Trophoblast cell (in vitro differentiated cells and primary cell): ENCODE measurements around the gene SLIT3.

Experiments
- DNase-seq, 2 donors: peaks; one replicate each; pipeline ENCODE4 v3.0.0-alpha.2; 2016
- H2AFZ ChIP-seq: 2 replicates; pipeline ENCODE4 v1.6.1; 2013; ENCODE audit warnings: low read length, moderate library complexity, mild to moderate bottlenecking; ENCODE audit not compliant: insufficient read depth, poor library complexity
- H2AK5ac ChIP-seq: 2 replicates; pipeline ENCODE4 v1.6.1; 2013; ENCODE audit warnings: mild to moderate bottlenecking, low read length
- H2BK120ac ChIP-seq: 2 replicates; pipeline ENCODE4 v1.6.1; 2013; ENCODE audit warnings: low read length, mild to moderate bottlenecking, moderate library complexity; ENCODE audit not compliant: insufficient read depth, poor library complexity
- H2BK12ac ChIP-seq: 2 replicates; pipeline ENCODE4 v1.6.1; 2013; ENCODE audit warnings: mild to moderate bottlenecking, low read length, moderate library complexity
- H2BK5ac ChIP-seq: 2 replicates; pipeline ENCODE4 v1.6.1; 2013; ENCODE audit warnings: low read length, low read depth, moderate library complexity, mild to moderate bottlenecking; ENCODE audit not compliant: poor library complexity
- H3K14ac ChIP-seq: 2 replicates; pipeline ENCODE4 v1.6.1; 2013; ENCODE audit warnings: mild to moderate bottlenecking, low read length
- H3K18ac ChIP-seq: 2 replicates; pipeline ENCODE4 v1.6.1; 2013; ENCODE audit warnings: mild to moderate bottlenecking, low read length
- H3K23ac ChIP-seq: 2 replicates; pipeline ENCODE4 v1.6.1; 2013; ENCODE audit warnings: low read length
- H3K27ac ChIP-seq: 2 replicates; pipeline ENCODE4 v1.5.1; 2013; ENCODE audit warnings: low read depth, mild to moderate bottlenecking, inconsistent platforms, low read length, moderate library complexity
- H3K27me3 ChIP-seq: 2 replicates; pipeline ENCODE4 v1.6.1; 2013; ENCODE audit warnings: inconsistent platforms, mild to moderate bottlenecking, low read length, moderate library complexity; ENCODE audit not compliant: insufficient read depth
- H3K36me3 ChIP-seq, 2 experiments: 1 replicate in 1 of 2; 2 replicates in 1 of 2; pipeline ENCODE4 v1.6.1; 2013; ENCODE audit warnings: low read length in 2 of 2, mild to moderate bottlenecking in 2 of 2, moderate library complexity in 1 of 2; ENCODE audit not compliant: insufficient read depth in 2 of 2, control insufficient read depth in 1 of 2
- H3K4ac ChIP-seq: 2 replicates; pipeline ENCODE4 v1.6.1; 2013; ENCODE audit warnings: low read depth, mild to moderate bottlenecking, low read length, moderate library complexity
- H3K4me1 ChIP-seq, 2 experiments: 1 replicate in 1 of 2; 2 replicates in 1 of 2; pipeline ENCODE4 v1.6.1; 2013; ENCODE audit warnings: low read length in 2 of 2, mild to moderate bottlenecking in 2 of 2, moderate library complexity in 1 of 2; ENCODE audit not compliant: insufficient read depth in 2 of 2, control insufficient read depth in 1 of 2
- H3K4me2 ChIP-seq: 2 replicates; pipeline ENCODE4 v1.6.1; 2013; ENCODE audit warnings: inconsistent platforms, mild to moderate bottlenecking, low read length, moderate library complexity
- H3K4me3 ChIP-seq: 2 replicates; pipeline ENCODE4 v1.5.1; 2013; ENCODE audit warnings: mild to moderate bottlenecking, low read depth, low read length, inconsistent platforms
- H3K79me1 ChIP-seq: one replicate; pipeline ENCODE4 v1.6.1; 2013; ENCODE audit warnings: low read length
- H3K79me2 ChIP-seq: 2 replicates; pipeline ENCODE4 v1.6.1; 2013; ENCODE audit warnings: low read length, mild to moderate bottlenecking; ENCODE audit not compliant: control insufficient read depth, insufficient read depth, poor library complexity
- H3K9ac ChIP-seq: 2 replicates; pipeline ENCODE4 v1.6.1; 2013; ENCODE audit warnings: mild to moderate bottlenecking, low read length
- H3K9me3 ChIP-seq: 2 replicates; pipeline ENCODE4 v1.6.1; 2013; ENCODE audit warnings: low read depth, mild to moderate bottlenecking, control low read depth, inconsistent platforms, low read length; ENCODE audit not compliant: insufficient read depth
- H4K12ac ChIP-seq: 2 replicates; pipeline ENCODE4 v1.6.1; 2013; ENCODE audit warnings: low read depth, mild to moderate bottlenecking, low read length, moderate library complexity
- H4K8ac ChIP-seq: 2 replicates; pipeline ENCODE4 v1.6.1; 2013; ENCODE audit warnings: low read depth, mild to moderate bottlenecking, low read length, moderate library complexity
- H4K91ac ChIP-seq: one replicate; pipeline ENCODE4 v1.6.1; 2013; ENCODE audit warnings: low read depth, mild to moderate bottlenecking, low read length, moderate library complexity
- WGBS: extraction: QIAGEN DNeasy Blood & Tissue Kit; methylation state at CpG from one replicate; pipeline ENCODE4 v1.1.7; 2013; ENCODE audit warnings: missing lambda C conversion rate; ENCODE audit not compliant: insufficient read length, insufficient coverage; ENCODE audit errors: extremely low coverage; 5-methylcytosine and 5-hydroxymethylcytosine counted together

Gene SLIT3

DNA sequence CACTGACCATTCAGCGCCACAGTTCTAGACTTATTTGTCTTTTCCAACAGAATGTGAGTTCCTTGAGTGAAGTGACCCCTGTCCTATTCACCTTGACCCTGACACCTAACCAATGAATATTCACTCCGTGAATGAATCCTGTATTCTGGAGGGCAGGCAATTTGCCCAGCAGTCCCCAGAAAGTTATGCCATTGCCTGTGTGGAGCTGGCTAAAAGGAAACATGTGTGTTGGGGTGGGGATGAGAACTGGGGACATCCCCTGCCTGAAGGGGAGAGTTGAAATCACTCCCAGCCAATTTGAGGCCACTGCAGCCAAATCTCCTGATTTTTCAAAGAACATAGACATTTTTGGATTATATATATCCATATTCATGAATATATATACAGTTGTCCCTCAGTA lies 199.0 kb downstream of the SLIT3 start:
- H3K4me2 ChIP-seq: no peak overlapping the region

DNA sequence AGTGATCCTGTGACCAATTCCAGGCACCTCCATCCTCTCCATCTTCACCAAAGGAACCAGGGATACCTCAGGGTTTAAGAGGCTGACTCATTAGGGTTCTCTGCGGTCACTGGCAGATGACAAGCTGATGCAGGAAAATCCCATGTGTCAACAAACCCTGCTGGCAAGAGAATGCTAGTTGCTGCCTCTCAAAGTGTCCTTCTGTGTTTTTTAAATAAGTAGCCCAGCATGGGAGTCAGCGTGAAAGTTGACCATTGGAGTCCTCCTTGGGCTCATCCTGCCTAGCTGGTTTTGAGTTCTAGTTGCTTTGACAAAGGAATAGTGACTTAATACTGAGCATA lies 200.2 kb downstream of the SLIT3 start:
- H2BK12ac ChIP-seq: no peak overlapping the region
- H4K8ac ChIP-seq: no peak overlapping the region
- H2BK5ac ChIP-seq: no peak overlapping the region
- H3K4ac ChIP-seq: no peak overlapping the region
- no peak overlapping the region for H2AK5ac ChIP-seq
- no peak overlapping the region for H4K12ac ChIP-seq
- H3K27me3 ChIP-seq: no peaks in the 10 kb centered on the region
- no peak overlapping the region for H3K18ac ChIP-seq
- no peak overlapping the region for H3K4me3 ChIP-seq
- H4K91ac ChIP-seq: no peak overlapping the region
- H3K27ac ChIP-seq: no peak overlapping the region
- no peak overlapping the region for H3K9ac ChIP-seq
- no peak overlapping the region for H2BK120ac ChIP-seq
- H2AFZ ChIP-seq: no peak overlapping the region
- peaks cover 25 to 33% of the 10 kb centered on the region in 2 experiments for H3K4me1 ChIP-seq
- no peak for DNase-seq
- WGBS: no CpG with 5 or more reads among the region's 2 CpGs
- H3K9me3 ChIP-seq: no peaks in the 10 kb centered on the region
- no peaks in the 10 kb centered on the region for H3K79me2 ChIP-seq
- H3K36me3 ChIP-seq: peaks cover 0 to 2% of the 10 kb centered on the region in 2 experiments
- no peak overlapping the region for H3K14ac ChIP-seq
- no peak overlapping the region for H3K4me2 ChIP-seq
- H3K79me1 ChIP-seq: no peaks in the 10 kb centered on the region
- H3K23ac ChIP-seq: no peak overlapping the region

More for the DNA sequence above, 199.0 kb downstream of the SLIT3 start:
- H2BK12ac ChIP-seq: no peak overlapping the region
- H3K9me3 ChIP-seq: no peaks in the 10 kb centered on the region
- no peak overlapping the region for H2AK5ac ChIP-seq
- no peaks in the 10 kb centered on the region for H3K27me3 ChIP-seq
- no peak overlapping the region for H4K12ac ChIP-seq
- no peak overlapping the region for H3K4ac ChIP-seq
- no peak overlapping the region for H3K4me3 ChIP-seq
- H3K79me1 ChIP-seq: no peaks in the 10 kb centered on the region
- H4K8ac ChIP-seq: no peak overlapping the region
- H2BK5ac ChIP-seq: no peak overlapping the region
- no peak overlapping the region for H3K9ac ChIP-seq
- no peak overlapping the region for H3K14ac ChIP-seq
- H3K36me3 ChIP-seq: peaks cover 0 to 2% of the 10 kb centered on the region in 2 experiments
- no peak overlapping the region for H3K23ac ChIP-seq
- WGBS: no CpG with 5 or more reads among the region's 2 CpGs
- H3K27ac ChIP-seq: no peak overlapping the region
- H2BK120ac ChIP-seq: no peak overlapping the region
- H4K91ac ChIP-seq: no peak overlapping the region
- H3K4me1 ChIP-seq: peaks cover 25 to 27% of the 10 kb centered on the region in 2 experiments
- no peak overlapping the region for H3K18ac ChIP-seq
- H2AFZ ChIP-seq: no peak overlapping the region
- H3K79me2 ChIP-seq: no peaks in the 10 kb centered on the region
- DNase-seq: no peak

DNA sequence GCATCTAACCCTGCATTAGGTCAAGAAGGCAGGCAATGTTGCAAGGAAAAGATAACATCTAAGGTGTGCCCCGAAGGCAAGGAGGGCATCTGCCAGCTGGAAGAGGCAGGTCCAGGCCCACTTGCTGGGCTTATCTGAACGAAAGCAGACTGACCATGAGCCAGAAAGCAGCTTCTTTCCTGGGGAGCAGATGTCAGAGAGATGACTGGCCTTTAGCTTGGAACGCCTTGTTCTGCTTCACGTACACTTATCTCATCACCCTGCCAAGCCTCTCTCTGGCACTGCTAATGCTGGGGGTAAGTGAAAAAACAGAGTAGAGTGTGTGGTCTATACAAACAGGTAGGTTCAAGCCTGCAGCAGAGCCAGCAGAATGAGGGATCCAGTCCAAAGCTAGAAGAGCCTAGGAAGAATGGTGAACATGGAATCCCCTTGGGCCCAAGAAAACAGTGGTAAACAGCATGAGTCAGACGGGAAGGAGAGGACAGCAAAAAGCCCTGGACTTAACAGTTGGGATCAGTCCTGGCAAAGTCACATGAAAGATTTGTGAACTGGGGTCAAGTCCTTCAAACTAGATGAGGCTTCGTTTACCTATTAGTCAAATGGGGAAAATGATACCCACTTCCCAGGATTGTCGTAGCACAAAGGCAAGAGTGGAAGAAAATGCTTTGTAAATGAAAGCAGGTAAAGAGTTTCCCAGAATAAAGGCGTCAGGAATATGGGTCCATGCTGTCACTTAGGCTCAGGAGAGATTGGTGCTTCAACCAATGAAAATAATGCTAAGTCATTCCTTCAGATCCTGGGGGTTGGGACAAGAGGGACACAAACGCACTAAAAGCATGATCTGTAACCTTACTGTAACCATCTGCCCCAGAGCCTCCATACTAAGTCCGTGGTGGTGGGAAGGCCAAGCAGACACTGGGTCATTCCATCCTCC lies 200.9 kb downstream of the SLIT3 start:
- DNase-seq: peak in 1 of 2 donors; percentile 30
- Histone ChIP-seq H3K9me3 (no peaks in the 10 kb centered on the region), H4K8ac (no peak overlapping the region), H3K36me3 (no peaks in the 10 kb centered on the region), H3K79me2 (no peaks in the 10 kb centered on the region), H3K4me1 (peaks cover 25 to 35% of the 10 kb centered on the region in 2 experiments), H3K18ac (no peak overlapping the region), H3K9ac (no peak overlapping the region), H4K12ac (no peak overlapping the region), H3K27me3 (no peaks in the 10 kb centered on the region), H3K23ac (no peak overlapping the region), H2BK120ac (no peak overlapping the region), H4K91ac (peak overlapping the region; percentile 1), H3K79me1 (no peaks in the 10 kb centered on the region), H2AFZ (no peak overlapping the region), H3K14ac (peak overlapping the region; percentile 1), H3K4me3 (peak overlapping the region; percentile 5), H2AK5ac (no peak overlapping the region), H3K4ac (no peak overlapping the region), H3K4me2 (no peak overlapping the region), H2BK12ac (peak overlapping the region; percentile 13), H2BK5ac (no peak overlapping the region), H3K27ac (peak overlapping the region; percentile 12)
- whole genome bisulfite sequencing: no CpG with 5 or more reads among the region's 10 CpGs

DNA sequence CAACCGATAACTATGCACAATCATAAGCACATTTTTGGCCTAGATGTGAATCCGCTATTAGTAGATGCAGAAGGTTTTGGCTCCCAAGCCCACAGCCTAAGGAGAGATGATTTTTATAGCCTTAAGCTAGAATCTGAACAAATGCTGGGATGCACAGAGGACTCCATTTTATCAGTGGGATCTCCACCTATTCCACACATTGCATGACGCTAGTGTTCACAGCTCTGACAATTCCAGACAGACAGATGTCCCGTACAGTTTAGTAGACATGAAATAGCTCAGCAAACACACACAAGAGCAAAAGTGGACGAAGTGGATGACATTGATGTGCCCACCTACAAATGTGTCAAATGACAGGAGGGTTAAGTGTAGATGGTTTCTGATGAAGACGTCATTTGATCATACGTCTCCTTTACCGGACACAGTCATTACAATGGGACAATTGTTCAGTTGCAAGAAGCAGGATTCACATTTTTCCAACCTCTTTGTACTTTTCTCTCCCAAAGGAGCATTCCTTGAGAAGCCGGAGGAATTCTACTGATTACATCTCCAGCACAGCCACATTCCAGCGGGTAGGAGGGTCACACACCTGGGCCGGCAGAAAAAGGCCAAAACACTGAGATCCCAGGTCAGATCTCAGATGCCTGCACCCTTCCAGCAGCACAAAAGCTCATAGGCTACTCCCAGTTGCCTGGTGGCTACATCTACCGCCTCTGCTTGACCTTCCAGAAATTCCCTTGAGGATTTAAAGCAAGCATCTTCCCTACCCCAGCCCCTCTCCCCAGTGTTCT lies 202.4 kb downstream of the SLIT3 start:
- no peak overlapping the region for H3K9ac ChIP-seq
- no peaks in the 10 kb centered on the region for H3K36me3 ChIP-seq
- no peaks in the 10 kb centered on the region for H3K9me3 ChIP-seq
- no peaks in the 10 kb centered on the region for H3K27me3 ChIP-seq
- H3K79me1 ChIP-seq: no peaks in the 10 kb centered on the region
- H4K8ac ChIP-seq: no peak overlapping the region
- peaks cover 25 to 35% of the 10 kb centered on the region in 2 experiments for H3K4me1 ChIP-seq
- no peak overlapping the region for H2BK5ac ChIP-seq
- no peak overlapping the region for H3K4me3 ChIP-seq
- H3K23ac ChIP-seq: no peak overlapping the region
- no peak overlapping the region for H3K14ac ChIP-seq
- H2AFZ ChIP-seq: no peak overlapping the region
- no peak overlapping the region for H2AK5ac ChIP-seq
- H2BK120ac ChIP-seq: no peak overlapping the region
- DNase-seq: peak; percentile 90 to 94
- H3K79me2 ChIP-seq: no peaks in the 10 kb centered on the region
- no peak overlapping the region for H3K4ac ChIP-seq
- peak overlapping the region; percentile 68 for H3K27ac ChIP-seq
- H4K12ac ChIP-seq: no peak overlapping the region
- no peak overlapping the region for H2BK12ac ChIP-seq
- no CpG with 5 or more reads among the region's 12 CpGs for WGBS
- H3K18ac ChIP-seq: no peak overlapping the region
- H4K91ac ChIP-seq: no peak overlapping the region
- peak overlapping the region; percentile 11 for H3K4me2 ChIP-seq
